ENCODE data around the gene BCL7C.

- TF ChIP-seq, protein P1, sequence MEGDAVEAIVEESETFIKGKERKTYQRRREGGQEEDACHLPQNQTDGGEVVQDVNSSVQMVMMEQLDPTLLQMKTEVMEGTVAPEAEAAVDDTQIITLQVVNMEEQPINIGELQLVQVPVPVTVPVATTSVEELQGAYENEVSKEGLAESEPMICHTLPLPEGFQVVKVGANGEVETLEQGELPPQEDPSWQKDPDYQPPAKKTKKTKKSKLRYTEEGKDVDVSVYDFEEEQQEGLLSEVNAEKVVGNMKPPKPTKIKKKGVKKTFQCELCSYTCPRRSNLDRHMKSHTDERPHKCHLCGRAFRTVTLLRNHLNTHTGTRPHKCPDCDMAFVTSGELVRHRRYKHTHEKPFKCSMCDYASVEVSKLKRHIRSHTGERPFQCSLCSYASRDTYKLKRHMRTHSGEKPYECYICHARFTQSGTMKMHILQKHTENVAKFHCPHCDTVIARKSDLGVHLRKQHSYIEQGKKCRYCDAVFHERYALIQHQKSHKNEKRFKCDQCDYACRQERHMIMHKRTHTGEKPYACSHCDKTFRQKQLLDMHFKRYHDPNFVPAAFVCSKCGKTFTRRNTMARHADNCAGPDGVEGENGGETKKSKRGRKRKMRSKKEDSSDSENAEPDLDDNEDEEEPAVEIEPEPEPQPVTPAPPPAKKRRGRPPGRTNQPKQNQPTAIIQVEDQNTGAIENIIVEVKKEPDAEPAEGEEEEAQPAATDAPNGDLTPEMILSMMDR (IDR thresholded peaks at IDR 0.05) = no peak
- TF ChIP-seq ZFX (IDR thresholded peaks at IDR 0.05; ENCODE audit: borderline replicate concordance) = no peak
Measured at GRCh38 chr16:30893417-30893743, 497 bp downstream of the BCL7C start.

All from 22Rv1 (cell line).